HL-60/S4 (cell line): ENCODE data around the gene CARS1.

Source experiments
- in situ Hi-C: fragments of 300-500 bp; cut with MboI; formaldehyde crosslinking; loops from 2 replicates; pipeline ENCODE4 v1.14.3; 2022; ENCODE audit warnings: low sequenced_read_pairs

The CARS1 gene

DNA sequence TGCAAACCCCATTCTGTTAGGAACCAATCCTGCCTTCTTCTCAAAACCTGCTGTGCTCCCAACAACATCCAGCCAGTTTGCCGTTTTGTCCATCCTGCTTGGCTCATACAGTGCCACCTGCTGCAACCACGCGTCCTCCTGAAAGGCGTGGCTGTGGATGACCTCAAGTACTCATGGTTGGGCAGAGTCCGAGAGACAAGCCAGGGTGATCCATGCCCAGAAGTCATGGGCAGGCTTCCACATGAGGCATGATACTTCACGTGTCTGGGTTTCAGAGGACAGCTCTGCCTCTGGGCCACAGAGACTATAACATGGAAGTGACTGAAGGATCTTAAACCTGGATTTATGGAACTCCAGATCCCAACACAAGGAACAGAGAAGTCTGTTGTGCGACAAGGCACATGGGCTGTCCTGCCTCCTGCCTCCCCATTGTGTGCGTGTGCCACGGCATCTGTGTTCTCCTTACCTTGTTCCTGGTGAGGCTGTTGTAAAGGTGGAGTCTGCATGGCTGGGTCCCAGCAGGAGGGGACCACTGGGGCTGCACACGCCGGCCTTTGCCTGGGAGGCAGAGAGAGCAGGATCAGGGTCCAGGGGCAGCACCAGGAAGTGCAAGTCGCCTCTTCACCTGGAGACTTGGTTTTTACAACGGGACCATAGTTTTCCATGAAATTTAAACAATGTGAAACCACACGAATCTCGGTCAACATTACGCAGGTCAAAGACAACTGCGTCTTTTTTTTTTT is 15.4 kb downstream of the CARS1 start:
- in situ Hi-C loops = no loop called here

DNA sequence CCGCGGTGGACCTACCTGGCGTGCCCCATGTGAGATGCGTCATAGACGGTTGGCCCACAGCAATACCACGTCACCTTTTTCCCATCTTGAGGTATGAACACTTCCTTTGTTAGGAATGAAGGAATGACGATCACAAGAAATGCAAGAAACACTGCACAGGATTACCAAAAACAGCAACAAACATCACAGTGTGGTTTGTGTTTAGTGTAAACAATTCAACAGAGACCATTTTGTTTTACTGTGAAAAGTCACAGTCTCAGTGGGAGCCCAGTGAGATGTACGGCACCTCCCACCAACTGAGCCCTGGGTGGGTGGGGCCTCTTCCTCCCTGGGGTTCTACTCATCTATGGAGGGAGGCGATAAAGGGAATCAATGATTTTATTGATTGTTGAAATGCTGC is 16.3 kb downstream of the CARS1 start:
- in situ Hi-C loops = no loop called here

DNA sequence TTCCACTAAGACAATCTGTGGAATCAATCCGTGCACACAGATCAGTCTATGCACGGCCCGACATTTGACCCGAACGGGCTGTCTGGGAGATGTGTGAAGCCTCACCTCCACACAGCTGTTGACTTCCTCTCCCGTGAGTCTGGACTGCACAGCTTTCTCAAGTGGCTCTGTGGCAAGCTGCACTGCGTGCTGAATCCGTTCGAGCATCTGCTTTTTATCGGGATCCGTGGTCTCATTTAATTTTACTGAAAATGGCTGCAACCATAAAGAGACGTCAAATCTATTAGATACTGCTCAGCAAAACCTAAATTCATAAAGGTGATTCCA is 19.3 kb downstream of the CARS1 start:
- in situ Hi-C loops = loop anchor here (10.0 kb wide), 1 partner anchor 57 kb away; no protein-coding TSS in a partner anchor

DNA sequence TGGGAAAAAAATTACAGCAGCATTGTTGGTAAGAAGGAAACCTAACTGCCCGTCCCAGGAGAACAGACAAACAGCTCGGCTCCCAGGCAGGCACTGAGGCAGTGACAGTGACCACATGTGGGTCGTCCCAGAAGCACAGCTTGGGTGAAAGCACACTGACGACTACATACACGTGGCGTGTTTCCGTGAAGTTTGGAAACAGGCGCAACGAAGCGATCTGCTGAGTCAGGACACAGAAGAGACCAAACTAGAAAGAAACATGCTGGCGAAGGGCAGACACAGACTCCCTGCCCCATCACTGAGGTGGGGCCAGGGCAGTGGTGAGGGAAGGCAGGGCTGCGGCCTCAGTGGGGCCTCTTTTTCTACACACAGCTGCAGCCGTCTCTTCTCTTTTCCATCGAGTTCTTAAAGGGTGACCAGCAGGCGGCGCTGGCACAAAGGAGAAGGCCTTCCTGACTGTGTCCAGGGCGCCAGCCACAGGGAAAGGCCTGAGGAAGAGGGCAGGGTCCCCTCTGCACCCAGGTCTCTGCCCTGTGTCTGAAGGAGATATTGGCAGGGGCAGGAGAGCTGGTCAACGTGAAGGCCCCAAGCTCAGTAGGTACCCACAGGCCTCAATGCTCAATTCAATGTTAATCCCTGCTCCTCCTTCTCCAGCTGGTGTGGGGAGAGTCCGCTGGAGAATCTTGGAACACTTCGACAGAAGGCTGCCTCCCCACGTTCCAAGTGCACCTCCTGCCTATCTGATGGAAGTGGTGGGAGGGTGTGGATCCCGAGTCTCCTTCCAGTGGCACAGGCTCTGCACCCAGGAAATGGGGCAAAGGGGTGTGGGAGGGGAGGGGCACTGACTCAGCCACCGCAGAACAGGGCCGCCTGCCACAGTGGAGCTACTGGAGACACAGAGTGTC is 19.9 kb downstream of the CARS1 start:
- in situ Hi-C loops = loop anchor here (10.0 kb wide), 1 partner anchor 58 kb away; no protein-coding TSS in a partner anchor

DNA sequence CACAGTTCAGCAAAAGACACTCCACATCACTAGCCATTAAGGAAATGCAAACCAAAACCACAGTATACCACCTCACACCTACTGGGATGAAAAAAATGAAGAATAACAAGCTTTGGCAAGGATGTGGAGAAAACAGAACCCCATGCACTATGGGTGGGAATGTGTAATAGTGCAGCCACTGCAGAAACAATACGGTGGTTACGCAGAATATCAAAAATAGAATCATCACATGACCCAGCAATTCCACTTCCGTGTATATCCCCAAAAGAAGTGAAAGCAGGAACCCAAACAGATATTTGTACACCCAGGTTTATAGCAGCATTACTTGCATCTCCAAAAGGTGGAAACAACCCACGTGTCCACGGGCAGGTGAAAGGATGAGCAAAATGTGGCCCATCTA is 20.8 kb downstream of the CARS1 start:
- in situ Hi-C loops = loop anchor here (10.0 kb wide), 1 partner anchor 58 kb away; no protein-coding TSS in a partner anchor

DNA sequence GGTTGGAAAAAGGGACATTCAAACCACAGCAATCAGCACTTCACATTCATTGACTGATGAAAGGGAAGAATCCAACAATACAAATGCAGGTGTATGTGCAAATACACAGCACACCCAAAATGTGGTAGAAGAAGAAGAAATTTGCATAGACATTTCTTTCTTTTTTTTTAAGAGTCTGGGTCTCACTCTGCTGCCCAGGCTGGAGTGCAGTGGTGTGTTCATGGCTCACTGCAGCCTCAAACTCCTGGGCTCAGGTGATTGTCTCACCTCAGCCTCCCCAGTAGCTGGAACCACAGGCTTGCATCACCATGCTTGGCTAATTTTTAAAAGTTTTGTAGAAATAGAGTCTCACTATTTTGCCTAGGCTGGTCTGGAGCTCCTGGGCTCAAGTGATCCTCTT is 21.9 kb downstream of the CARS1 start:
- in situ Hi-C loops = loop anchor here (10.0 kb wide), 1 partner anchor 59 kb away; no protein-coding TSS in a partner anchor

DNA sequence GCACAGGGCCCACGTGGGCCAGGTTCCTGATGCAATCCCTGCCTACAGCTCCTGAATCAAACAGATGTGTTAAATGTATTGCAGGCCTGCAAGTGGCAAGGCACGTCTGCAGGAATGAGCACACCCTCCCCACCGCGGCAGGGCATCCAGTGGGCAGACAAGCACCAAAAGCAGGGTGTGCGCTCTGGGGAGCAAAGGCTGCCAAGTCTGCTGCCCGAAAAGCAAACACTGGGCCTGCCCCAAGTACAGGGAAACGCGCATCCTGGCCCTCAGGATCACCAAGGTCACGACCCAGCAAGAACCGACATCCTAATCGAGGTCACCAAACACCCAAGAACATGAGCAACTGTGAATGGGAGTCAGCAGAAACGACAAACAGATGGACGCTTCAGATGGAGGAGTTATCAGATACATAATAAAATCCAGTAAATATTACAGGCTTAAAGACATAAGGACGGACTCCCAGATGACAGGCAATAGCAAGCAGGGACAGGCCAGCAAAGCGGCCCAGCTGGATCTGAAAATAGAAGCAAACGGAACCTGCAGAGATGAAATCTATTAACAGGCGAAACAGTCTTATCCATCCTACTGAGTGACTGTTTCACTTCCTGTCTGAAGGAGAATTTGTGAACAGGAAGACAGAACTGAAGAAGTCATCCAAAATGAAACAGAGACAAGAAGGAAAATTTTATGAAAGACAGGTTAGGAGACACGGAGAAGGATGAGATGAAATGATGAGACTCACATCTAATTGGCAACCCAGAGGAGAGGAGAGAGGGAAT is 26.7 kb downstream of the CARS1 start:
- in situ Hi-C loops = loop anchor here (10.0 kb wide), 1 partner anchor 64 kb away; no protein-coding TSS in a partner anchor

DNA sequence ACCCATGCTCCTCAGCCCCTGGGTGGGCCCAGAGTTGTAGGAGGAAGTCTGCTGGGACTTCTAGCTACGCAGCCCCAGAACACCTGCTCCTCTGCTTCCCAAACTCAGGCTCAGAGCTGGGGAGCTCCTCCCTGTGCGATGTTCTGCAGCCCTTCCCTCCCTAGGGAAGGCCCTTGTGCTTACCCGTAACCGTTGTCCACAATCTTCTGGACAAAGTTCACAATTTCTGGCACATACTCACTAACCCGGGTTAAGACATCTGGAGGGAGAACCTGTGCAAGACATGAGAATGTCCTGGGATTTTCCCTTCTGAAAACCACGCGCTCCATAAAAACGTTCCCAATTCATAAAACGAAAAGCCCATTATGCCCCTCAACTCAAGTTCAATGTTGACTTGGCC is 28.4 kb downstream of the CARS1 start:
- in situ Hi-C loops = no loop called here

DNA sequence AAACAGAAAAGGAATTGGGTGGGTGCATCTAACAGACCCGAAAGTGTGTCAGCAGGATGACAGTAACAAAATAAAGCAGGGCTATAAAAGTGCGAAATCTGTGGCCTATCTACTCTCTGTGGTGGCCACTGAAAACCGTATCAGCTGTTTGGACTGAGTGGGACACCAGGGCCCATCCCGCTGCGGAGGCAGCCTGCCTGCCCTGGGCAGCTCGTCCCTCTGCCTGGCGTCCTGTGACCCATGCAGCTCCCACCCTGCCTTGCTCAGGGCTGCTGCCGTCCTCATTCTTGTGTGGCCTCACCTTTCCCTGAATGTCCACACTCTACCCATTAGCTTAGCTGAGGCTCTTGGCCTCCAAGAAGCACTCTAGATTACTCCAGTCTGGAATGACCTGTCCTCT is 30.4 kb downstream of the CARS1 start:
- in situ Hi-C loops = no loop called here

DNA sequence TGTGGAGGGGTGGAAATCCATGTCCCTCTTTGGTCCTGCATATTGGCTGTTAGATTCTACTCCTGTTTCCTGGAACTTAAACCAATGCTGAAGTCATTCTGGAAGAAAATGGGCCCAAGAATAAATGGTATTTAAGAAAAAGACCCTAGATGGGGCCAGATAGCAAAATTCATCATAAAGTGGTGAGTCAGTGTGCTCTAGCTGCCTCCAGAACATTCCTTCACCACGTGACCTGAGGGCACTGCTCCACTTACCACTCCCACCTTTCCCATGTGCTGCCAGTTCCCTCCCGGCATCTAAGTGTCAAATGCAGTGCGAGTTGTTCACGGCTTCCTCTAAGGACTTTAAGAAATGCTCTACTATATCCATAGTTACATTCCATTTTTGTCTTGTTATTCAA is 34.2 kb downstream of the CARS1 start:
- in situ Hi-C loops = no loop called here

DNA sequence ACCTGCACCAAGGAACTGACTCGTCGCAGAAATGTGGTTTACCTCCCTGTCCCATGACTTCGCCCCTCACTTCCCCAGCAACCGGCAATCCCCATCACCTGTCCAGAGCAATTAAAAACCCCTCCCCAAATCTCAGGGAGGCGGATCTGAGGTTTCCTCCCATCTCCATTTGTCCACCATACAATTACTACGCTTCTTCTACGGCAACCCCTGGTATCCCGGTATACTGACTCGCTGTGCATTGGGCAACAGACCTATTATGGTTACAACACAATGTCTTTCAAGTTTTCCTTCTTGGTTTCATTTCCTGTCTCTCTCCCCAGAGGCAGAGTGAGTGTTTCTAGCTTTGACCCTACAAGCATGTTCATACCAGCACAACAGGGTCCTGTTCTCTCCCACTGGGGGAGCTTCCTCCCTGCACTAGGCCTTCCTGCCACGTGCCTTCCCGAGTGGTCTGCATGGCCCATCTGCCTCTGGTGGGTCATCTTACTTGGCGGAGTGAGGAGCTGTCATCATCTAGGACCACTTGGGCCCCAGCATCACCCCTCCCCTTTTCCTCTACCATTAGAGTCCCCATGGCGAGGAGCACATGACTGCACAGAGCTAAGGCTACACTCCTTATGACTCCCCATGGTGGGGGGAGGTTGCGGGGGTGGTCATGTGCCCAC is 34.8 kb downstream of the CARS1 start:
- in situ Hi-C loops = no loop called here

DNA sequence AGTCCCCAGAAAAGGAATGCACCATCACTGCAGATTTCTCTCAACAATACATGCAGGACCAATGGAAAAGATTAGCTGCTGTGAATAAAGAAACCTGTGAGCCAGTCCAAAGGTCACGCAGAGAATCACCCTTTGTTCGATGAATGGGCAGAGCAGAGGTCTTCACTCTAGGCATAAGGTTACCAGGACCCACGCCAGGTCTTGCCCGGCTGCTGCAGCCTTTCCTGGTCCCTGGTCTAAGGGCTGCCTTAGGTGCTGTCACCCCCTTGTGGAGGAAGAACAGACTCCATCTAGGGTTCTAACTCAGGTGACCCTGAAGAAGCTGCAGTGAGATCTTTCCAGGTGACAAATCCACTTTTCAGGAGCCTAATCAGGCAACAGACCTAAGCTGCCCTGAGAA is 36.1 kb downstream of the CARS1 start:
- in situ Hi-C loops = no loop called here

DNA sequence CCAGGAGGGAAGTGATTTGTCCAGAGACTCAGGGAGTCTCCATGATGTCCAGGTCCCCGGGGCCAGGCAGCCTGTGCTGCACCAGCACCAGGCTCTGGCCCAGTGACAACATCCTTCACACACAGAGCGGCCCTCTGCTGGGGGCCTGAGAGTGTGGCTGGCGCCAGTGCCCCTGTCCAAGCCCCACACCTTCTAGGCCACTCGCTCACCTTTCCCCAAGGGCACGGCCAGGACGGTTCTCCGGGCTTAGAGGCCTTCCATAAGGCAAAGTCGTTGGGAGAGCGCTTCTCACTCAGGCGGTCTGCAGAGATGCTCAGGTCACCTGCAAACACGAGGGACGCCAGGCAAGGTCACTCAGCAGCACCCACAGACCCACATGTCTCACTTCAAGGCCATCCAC is 37.2 kb downstream of the CARS1 start:
- in situ Hi-C loops = no loop called here

DNA sequence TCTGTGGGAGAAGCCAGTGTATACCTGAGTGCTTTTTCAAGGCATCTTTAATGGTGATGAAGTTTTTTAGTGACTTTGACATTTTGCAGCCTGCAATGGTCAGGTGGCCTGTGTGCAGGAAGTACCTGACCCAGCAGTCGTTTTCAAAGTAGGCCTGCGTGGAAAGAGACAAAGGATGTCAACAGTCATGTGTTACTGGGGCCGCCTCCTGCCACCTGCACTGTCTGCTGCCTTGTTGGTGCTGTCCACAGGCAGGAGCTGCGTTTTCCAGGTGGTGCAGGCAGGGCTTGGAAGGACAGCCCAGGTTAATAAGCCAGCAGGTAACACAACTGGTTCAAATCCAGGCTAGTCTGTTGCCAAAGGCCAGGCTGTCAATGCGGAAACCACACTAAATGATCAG is 38.6 kb downstream of the CARS1 start:
- in situ Hi-C loops = no loop called here

DNA sequence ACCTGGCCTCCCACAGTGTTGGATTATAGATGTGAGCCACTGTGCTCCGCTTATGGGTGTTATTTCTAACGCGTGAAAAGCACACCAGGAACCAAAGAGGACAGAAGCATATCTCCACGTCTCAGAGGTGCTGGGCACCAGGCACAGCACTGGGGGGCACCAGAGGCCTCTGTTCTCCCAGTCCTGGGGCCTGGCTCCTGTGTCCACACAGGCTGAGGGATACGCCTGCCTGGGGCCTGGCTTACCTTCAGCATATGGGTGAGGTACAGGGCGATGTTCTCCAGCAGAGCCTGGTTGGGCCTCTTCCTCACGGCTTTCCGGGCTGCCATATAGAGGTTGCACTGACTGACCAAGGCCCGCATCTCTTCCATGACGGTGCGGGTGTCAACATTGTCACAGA is 40.4 kb downstream of the CARS1 start:
- in situ Hi-C loops = no loop called here

DNA sequence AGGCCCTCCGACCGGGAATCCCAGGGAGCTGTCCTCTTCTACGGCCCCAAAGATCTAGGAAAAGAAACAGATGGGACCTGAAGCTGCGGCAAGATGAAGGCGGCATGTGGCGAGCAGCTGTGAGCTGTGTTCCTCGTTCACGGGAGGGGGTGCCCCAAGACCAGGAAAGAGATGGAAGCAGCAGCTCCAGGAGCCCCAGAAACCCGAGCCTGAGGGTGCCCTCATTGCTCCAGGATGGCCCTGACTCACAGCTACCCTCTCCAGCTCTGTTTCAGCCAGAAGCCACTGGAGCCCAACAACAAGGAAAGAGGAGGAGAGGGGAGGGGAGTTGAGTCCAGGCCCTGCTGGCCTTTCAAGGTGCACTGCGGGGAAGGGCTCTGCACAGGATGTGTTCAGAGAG is 41.4 kb downstream of the CARS1 start:
- in situ Hi-C loops = no loop called here

DNA sequence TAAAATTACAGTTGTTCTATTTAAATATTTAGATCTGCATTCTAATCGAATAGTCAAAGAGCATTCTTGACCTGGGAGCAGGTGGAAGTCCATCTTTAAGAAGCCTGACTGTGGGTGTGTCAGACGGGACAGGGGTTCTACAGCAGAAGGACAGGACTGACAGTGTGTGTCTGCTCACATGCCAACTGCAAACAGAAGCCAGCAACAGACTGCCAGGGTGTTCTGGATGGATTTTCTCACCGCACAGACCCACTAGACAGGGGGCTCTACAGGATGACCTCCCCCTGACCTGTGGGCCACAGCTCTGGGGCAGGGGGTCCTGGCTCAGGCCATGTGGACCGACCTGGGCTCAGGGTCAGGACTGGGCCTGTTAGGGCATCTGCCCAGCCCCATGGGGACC is 42.3 kb downstream of the CARS1 start:
- in situ Hi-C loops = no loop called here

DNA sequence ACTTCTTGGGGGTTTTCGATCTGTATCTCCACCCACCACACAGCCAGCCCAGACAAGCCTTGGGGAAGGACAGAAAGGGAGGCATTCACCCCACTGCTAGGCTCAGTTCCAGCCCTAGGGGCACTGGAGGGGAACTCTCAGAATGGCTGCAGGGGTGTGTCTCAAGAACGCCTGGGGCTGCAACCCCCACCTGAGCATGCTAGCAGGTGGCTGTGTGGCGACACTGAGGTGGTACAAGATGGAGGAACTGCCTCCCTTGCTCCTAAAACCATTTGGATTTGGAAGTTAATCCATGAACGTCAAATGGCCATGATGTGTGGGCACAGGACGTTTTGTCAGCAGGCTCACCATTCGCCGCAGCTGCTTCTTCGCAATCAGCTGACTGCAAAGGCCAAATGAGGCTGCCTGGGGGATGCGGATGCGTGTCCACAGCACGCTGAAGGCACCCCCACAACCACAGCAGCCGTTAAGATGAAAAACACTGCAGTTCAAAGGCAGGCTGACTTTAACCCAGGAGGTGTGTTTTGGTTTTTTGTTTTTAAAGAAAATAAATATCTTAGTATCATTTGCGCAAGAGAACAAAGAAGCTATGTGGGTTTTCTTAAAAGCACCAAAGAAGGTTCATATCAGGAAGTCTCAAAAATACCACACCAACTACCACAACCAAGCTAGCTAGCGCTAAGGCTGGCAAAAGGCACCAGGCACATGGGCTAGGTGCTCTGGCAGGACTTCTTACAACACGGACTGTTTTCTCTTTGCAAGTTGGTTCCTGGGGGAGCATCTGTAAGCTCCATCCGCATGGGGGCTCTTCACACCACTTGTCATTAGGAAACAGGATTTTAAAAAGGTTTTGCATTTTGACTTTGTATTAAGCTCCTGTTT is 42.9 kb downstream of the CARS1 start:
- in situ Hi-C loops = no loop called here
